HL-60 (cell line): Measurements from ENCODE around the gene MAX.

Source experiments
- DNase-seq, 2 experiments: peaks; one replicate each; pipeline ENCODE4 v3.0.0-alpha.2; 2010 to 2020; ENCODE audit warnings: low read depth in 1 of 2, low spot score in 1 of 2
- H3K27ac ChIP-seq: fragments of 250-450 bp; sonication (Bioruptor Pico); replicated peaks from 2 replicates; pipeline ENCODE4 v1.5.1; 2020; ENCODE audit warnings: mild to moderate bottlenecking, moderate library complexity
- H3K27me3 ChIP-seq: fragments of 250-450 bp; sonication (Bioruptor Pico); 2 replicates; pipeline ENCODE4 v1.5.1; 2021; ENCODE audit warnings: mild to moderate bottlenecking, moderate library complexity; ENCODE audit not compliant: insufficient read depth, poor library complexity, severe bottlenecking
- H3K4me3 ChIP-seq: replicated peaks from 2 replicates; pipeline ENCODE4 v1.5.1; 2011; ENCODE audit warnings: mild to moderate bottlenecking, control low read depth, low read length; ENCODE audit not compliant: insufficient read depth
- GABPA ChIP-seq: IDR thresholded peaks from 2 replicates; pipeline ENCODE4 v1.6.1; 2012; ENCODE audit warnings: low read depth
- POLR2AphosphoS5 ChIP-seq: IDR thresholded peaks from 2 replicates; pipeline ENCODE4 v1.6.1; 2012; ENCODE audit warnings: low read depth
- SPI1 ChIP-seq: IDR thresholded peaks from 2 replicates; pipeline ENCODE4 v1.6.1; 2012; ENCODE audit warnings: low read depth, mild to moderate bottlenecking, borderline replicate concordance
- TF ChIP-seq, protein P1 (sequence below): IDR thresholded peaks from one replicate; pipeline ENCODE4 v1.5.1; 2011; ENCODE audit warnings: low read length, control low read depth, inconsistent platforms; ENCODE audit not compliant: insufficient read depth
- TF ChIP-seq, protein P2 (sequence below): IDR thresholded peaks from 2 replicates; pipeline ENCODE4 v1.6.1; 2012; ENCODE audit warnings: low read depth; ENCODE audit not compliant: insufficient replicate concordance

MAX gene

DNA sequence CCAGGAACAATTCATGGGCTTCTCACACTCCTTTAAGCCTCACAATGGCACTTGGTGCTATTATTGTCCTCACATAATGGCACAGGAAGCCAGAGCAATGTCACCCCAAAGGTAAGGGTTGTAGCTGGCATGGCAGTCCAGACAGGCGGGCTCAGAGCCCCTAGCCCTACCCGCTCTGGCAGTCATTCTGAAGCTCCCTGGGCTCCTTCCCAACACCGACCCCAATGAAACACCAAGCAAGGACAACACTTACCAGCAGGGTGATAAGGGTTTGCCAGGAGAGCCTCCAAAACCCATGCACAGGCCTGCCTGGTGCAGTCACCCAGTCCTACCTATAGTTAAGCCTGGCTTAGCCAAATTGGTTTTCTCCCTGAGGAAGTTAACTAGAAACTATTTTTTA, 30.8 kb downstream of the MAX start:
- Histone ChIP-seq H3K27ac (no peak overlapping the region), H3K4me3 (no peak overlapping the region), H3K27me3 (no peaks in the 10 kb centered on the region)
- TF ChIP-seq, protein P1, sequence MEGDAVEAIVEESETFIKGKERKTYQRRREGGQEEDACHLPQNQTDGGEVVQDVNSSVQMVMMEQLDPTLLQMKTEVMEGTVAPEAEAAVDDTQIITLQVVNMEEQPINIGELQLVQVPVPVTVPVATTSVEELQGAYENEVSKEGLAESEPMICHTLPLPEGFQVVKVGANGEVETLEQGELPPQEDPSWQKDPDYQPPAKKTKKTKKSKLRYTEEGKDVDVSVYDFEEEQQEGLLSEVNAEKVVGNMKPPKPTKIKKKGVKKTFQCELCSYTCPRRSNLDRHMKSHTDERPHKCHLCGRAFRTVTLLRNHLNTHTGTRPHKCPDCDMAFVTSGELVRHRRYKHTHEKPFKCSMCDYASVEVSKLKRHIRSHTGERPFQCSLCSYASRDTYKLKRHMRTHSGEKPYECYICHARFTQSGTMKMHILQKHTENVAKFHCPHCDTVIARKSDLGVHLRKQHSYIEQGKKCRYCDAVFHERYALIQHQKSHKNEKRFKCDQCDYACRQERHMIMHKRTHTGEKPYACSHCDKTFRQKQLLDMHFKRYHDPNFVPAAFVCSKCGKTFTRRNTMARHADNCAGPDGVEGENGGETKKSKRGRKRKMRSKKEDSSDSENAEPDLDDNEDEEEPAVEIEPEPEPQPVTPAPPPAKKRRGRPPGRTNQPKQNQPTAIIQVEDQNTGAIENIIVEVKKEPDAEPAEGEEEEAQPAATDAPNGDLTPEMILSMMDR: no peak
- TF ChIP-seq, protein P2, sequence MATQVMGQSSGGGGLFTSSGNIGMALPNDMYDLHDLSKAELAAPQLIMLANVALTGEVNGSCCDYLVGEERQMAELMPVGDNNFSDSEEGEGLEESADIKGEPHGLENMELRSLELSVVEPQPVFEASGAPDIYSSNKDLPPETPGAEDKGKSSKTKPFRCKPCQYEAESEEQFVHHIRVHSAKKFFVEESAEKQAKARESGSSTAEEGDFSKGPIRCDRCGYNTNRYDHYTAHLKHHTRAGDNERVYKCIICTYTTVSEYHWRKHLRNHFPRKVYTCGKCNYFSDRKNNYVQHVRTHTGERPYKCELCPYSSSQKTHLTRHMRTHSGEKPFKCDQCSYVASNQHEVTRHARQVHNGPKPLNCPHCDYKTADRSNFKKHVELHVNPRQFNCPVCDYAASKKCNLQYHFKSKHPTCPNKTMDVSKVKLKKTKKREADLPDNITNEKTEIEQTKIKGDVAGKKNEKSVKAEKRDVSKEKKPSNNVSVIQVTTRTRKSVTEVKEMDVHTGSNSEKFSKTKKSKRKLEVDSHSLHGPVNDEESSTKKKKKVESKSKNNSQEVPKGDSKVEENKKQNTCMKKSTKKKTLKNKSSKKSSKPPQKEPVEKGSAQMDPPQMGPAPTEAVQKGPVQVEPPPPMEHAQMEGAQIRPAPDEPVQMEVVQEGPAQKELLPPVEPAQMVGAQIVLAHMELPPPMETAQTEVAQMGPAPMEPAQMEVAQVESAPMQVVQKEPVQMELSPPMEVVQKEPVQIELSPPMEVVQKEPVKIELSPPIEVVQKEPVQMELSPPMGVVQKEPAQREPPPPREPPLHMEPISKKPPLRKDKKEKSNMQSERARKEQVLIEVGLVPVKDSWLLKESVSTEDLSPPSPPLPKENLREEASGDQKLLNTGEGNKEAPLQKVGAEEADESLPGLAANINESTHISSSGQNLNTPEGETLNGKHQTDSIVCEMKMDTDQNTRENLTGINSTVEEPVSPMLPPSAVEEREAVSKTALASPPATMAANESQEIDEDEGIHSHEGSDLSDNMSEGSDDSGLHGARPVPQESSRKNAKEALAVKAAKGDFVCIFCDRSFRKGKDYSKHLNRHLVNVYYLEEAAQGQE: no peak
- TF ChIP-seq GABPA: no peak
- TF ChIP-seq SPI1: no peak
- no peak for TF ChIP-seq POLR2AphosphoS5
- no peak for DNase-seq

DNA sequence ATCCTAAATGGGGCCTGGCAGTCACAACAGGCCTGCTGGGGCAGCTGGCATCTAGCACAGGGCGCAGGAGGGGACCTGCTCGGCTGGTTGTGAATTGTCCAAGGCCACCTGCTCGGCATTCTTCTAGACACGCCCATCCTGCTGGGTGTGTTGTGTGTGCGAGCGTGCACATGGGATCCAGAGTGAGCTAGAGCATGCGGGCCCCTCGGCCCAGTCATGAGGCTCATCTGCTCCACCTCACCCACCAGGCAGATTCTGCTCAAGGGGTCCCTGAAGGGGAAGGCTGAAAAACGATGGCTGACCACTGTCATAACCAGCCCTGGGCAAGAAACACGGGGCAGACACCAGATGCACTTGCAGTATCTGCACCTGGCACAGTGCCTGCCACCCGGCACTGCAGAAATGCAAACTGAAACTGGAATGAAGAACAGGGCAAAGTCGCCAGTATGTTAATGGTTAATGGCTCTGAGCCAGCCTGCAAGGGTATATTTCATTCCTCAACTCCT, 31.8 kb downstream of the MAX start:
- Histone ChIP-seq H3K27ac (no peak overlapping the region), H3K27me3 (no peaks in the 10 kb centered on the region), H3K4me3 (no peak overlapping the region)
- DNase-seq: no peak
- TF ChIP-seq GABPA (no peak), SPI1 (no peak), POLR2AphosphoS5 (no peak)
- TF ChIP-seq, protein P1: no peak
- TF ChIP-seq, protein P2: no peak

DNA sequence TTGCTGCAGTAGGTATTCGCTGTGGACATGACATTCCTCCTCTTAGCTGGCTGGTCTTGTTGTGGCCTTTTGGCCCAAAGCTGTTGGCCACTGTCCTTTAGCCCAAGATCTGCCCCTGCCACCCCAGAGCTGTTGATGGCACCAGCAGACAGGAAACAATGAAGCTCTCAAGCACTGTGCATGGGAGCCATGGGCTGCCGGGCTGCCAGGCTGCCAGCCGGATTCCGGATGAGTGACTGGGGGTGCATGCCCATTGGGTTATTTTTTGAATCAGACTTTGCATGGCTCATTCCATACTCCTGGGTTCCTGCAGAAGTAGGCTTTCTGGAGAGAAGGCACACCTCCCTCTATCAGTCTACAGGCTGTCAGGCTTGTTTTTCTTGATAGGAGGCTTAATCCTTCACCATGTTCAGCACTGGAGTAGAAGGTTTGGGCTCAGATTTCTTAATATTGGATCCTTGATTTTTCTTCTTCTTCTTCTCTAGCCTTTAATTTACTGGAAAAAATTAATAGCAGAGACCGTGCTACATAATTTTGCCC, 32.4 kb downstream of the MAX start:
- Histone ChIP-seq H3K27me3 (no peaks in the 10 kb centered on the region), H3K27ac (no peak overlapping the region), H3K4me3 (no peak overlapping the region)
- TF ChIP-seq POLR2AphosphoS5: no peak
- TF ChIP-seq, protein P1: no peak
- no peak for TF ChIP-seq GABPA
- TF ChIP-seq, protein P2: no peak
- no peak for TF ChIP-seq SPI1
- DNase-seq: no peak
